HS-27A (cell line): ENCODE measurements around the gene CHRNE.
"Not testable (repeated sequence)": the region's sequence is repeated elsewhere in the genome, so short reads cannot be mapped to it uniquely, and the experiment has no call there.

Source experiments
- DNase-seq: peaks from one replicate; pipeline ENCODE4 v3.0.0-alpha.2; 2012; ENCODE audit warnings: low read depth, missing footprints

Gene CHRNE

GRCh38 chr17:4887581-4887980 is 15.3 kb downstream of the CHRNE start:
- no peak for DNase-seq

- no peak for DNase-seq
Observed at GRCh38 chr17:4886830-4887229, 16.1 kb downstream of the CHRNE start.

GRCh38 chr17:4884489-4884888 is 18.4 kb downstream of the CHRNE start:
- no peak for DNase-seq

GRCh38 chr17:4881761-4882555 is 20.9 kb downstream of the CHRNE start:
- no peak for DNase-seq

GRCh38 chr17:4880857-4881256 is 22.0 kb downstream of the CHRNE start:
- no peak for DNase-seq

- DNase-seq = no peak
Observed at GRCh38 chr17:4879601-4880000, 23.3 kb downstream of the CHRNE start.

- DNase-seq = no peak
Observed at GRCh38 chr17:4877089-4877488, 25.8 kb downstream of the CHRNE start.

GRCh38 chr17:4872786-4873185 is 30.1 kb downstream of the CHRNE start:
- no peak for DNase-seq

GRCh38 chr17:4870855-4871254 is 32.0 kb downstream of the CHRNE start:
- DNase-seq = no peak

GRCh38 chr17:4869058-4869998 is 33.6 kb downstream of the CHRNE start:
- DNase-seq = not testable (repeated sequence)

- not testable (repeated sequence) for DNase-seq
Observed at GRCh38 chr17:4867535-4867934, 35.4 kb downstream of the CHRNE start.

GRCh38 chr17:4863321-4863720 is 39.6 kb downstream of the CHRNE start:
- no peak for DNase-seq

GRCh38 chr17:4862720-4863119 is 40.2 kb downstream of the CHRNE start:
- no peak for DNase-seq

- DNase-seq = no peak
Observed at GRCh38 chr17:4861052-4861451, 41.8 kb downstream of the CHRNE start.

- DNase-seq = no peak
Observed at GRCh38 chr17:4860651-4861050, 42.2 kb downstream of the CHRNE start.

- DNase-seq = no peak
Observed at GRCh38 chr17:4859816-4860625, 42.9 kb downstream of the CHRNE start.

GRCh38 chr17:4858882-4859260 is 44.0 kb downstream of the CHRNE start:
- DNase-seq = no peak

GRCh38 chr17:4858068-4858881 is 44.6 kb downstream of the CHRNE start:
- DNase-seq = no peak

GRCh38 chr17:4857347-4857746 is 45.6 kb downstream of the CHRNE start:
- not testable (repeated sequence) for DNase-seq

GRCh38 chr17:4856937-4857314 is 46.0 kb downstream of the CHRNE start:
- DNase-seq = no peak

- no peak for DNase-seq
Observed at GRCh38 chr17:4856271-4856936, 46.5 kb downstream of the CHRNE start.
